Prostate gland (tissue), 2 donors: ENCODE data around the gene PRSS8.

Source experiments
- CTCF ChIP-seq, 4 experiments: fragments of 200-600 bp in 2 of 4; fragments of 450-650 bp in 2 of 4; sonication (generic) in 2 of 4; IDR thresholded peaks; 1 replicate in 3 of 4; 2 replicates in 1 of 4; pipeline ENCODE4 v1.5.1; 2016 to 2019; ENCODE audit warnings: antibody characterized with exemption in 4 of 4, mild to moderate bottlenecking in 2 of 4, moderate library complexity in 2 of 4
- POLR2A ChIP-seq: fragments of 450-650 bp; IDR thresholded peaks from one replicate; pipeline ENCODE4 v1.6.1; 2016; ENCODE audit warnings: antibody characterized with exemption, mild to moderate bottlenecking

GRCh38 chr16:31136287-31136662 is 748 bp upstream of the PRSS8 start:
- no peak for TF ChIP-seq CTCF (IDR thresholded peaks at IDR 0.05)
- no peak for TF ChIP-seq POLR2A
